ENCODE measurements around the gene PLG.

DNA sequence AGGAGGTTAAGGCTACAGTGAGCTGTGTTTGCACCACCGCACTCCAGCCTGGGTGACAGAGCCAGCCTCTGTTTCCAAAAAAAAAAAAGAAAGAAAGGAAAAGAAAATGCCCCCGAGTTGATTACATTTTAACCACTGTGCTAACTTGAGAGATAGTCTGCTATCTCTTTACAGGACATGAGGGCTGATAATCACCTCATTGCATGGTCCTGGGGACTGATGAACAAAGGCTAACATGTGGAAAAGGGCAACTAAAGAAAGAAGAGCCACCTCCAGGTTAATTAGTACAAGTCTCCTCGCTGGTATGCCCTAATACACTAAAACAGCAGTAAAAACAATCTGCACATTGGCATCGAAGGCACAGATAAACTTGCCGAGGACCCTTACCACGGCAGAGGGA lies 4.2 kb upstream of the PLG start:
- TF ChIP-seq RFX5 (IDR thresholded peaks at IDR 0.05; ENCODE audit: low read depth, low read length) (no peak), BHLHE40 (IDR thresholded peaks at IDR 0.05; ENCODE audit: low read depth, low read length) (no peak), POLR2A (IDR thresholded peaks at IDR 0.05; ENCODE audit: low read depth, low read length) (no peak), CEBPB (IDR thresholded peaks at IDR 0.05; ENCODE audit: low read depth, low read length) (no peak), FOS (IDR thresholded peaks at IDR 0.05; ENCODE audit: low read depth, low read length) (no peak), MXI1 (IDR thresholded peaks at IDR 0.05; ENCODE audit: borderline replicate concordance, low read depth, low read length) (no peak), RAD21 (IDR thresholded peaks at IDR 0.05; ENCODE audit: low read length) (no peak), MAFK (IDR thresholded peaks at IDR 0.05; ENCODE audit: low read depth, low read length) (no peak), RCOR1 (IDR thresholded peaks at IDR 0.05; ENCODE audit: insufficient replicate concordance, low read length) (no peak), NFE2L2 (IDR thresholded peaks at IDR 0.05; ENCODE audit: low read depth, low read length) (no peak), SMC3 (IDR thresholded peaks at IDR 0.05; ENCODE audit: low read depth, low read length) (no peak)
- TF ChIP-seq, protein P1, sequence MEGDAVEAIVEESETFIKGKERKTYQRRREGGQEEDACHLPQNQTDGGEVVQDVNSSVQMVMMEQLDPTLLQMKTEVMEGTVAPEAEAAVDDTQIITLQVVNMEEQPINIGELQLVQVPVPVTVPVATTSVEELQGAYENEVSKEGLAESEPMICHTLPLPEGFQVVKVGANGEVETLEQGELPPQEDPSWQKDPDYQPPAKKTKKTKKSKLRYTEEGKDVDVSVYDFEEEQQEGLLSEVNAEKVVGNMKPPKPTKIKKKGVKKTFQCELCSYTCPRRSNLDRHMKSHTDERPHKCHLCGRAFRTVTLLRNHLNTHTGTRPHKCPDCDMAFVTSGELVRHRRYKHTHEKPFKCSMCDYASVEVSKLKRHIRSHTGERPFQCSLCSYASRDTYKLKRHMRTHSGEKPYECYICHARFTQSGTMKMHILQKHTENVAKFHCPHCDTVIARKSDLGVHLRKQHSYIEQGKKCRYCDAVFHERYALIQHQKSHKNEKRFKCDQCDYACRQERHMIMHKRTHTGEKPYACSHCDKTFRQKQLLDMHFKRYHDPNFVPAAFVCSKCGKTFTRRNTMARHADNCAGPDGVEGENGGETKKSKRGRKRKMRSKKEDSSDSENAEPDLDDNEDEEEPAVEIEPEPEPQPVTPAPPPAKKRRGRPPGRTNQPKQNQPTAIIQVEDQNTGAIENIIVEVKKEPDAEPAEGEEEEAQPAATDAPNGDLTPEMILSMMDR (conservative IDR thresholded peaks at IDR 0.05; ENCODE audit: low read depth, low read length) = no peak
- TF ChIP-seq, protein P2, sequence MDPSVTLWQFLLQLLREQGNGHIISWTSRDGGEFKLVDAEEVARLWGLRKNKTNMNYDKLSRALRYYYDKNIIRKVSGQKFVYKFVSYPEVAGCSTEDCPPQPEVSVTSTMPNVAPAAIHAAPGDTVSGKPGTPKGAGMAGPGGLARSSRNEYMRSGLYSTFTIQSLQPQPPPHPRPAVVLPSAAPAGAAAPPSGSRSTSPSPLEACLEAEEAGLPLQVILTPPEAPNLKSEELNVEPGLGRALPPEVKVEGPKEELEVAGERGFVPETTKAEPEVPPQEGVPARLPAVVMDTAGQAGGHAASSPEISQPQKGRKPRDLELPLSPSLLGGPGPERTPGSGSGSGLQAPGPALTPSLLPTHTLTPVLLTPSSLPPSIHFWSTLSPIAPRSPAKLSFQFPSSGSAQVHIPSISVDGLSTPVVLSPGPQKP (IDR thresholded peaks at IDR 0.05; ENCODE audit: borderline replicate concordance, low read depth, low read length) = no peak

Measured in IMR-90 (cell line).